ENCODE measurements around the gene PCK1.

Gene PCK1

DNA sequence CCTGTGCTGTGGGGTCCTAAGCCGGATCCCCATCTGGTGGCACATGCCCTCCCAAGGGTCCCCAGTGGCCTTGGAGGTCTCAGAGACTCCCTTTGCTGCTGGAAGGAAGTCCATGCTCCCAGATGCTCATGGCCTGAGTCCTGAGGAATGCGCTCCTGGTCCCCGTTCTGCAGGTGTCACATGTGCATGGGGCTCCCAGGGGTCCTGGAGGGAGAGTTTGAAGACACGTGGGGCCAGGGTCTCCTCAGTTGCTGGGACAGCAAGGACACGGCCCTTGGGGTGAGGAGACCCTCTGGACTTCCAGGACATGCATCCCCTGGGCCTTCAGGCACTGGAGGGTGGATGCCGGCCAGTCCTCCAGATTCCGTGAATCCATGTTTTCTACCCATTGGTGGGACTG, 47.6 kb downstream of the PCK1 start:
- DNase-seq: no peak

DNA sequence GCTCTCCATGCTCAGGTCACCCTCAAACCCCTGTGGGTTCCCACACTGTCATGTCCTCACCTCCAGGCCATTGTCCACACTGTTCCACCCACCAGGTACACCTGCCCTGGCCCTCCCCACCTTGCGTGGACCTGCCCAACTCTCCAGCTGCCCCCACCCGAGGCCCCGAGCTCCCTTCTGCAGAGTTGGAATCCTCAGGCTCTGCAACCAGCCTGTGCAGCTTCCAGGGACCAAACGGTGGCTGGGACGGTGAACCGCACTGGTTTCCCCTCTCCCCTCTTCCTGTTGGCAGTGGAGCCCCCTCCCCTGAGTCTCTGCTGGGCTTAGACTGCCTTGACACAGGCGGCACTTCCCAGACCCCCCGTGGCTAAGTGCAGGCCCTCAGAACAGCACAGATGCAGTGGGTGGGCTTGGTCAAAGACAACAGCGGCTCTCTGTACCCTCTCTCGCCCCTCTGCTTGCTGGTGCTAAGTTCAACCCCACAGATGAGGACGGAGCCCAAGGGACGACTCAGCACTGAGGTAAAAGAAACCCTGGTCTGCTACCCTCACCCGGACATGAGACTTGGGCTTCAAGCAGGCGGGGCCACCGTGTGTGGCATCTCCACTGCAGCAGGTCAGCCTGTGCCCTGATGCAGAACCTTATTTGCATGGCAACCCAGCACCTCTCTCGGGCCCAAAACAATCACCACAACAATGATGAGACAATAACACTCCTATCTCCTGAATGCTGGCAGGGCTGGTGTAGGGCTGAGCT, 48.4 kb downstream of the PCK1 start:
- DNase-seq: no peak

DNA sequence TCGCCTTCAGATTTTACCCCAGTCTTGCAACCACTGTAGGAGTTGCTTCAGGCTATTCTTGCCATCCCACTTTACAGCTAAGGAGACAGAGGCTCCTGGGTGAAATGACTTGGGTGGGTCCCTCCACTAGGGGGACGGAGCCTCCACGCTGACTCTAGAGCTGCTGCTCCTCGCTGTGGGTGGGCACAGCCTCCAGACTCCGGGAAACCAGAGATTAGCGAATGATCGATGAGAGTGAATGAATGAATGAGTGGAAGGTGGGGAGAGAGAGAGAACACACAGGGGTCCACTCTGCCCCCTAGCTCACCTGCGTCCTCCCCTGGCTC, 48.9 kb downstream of the PCK1 start:
- DNase-seq: no peak

DNA sequence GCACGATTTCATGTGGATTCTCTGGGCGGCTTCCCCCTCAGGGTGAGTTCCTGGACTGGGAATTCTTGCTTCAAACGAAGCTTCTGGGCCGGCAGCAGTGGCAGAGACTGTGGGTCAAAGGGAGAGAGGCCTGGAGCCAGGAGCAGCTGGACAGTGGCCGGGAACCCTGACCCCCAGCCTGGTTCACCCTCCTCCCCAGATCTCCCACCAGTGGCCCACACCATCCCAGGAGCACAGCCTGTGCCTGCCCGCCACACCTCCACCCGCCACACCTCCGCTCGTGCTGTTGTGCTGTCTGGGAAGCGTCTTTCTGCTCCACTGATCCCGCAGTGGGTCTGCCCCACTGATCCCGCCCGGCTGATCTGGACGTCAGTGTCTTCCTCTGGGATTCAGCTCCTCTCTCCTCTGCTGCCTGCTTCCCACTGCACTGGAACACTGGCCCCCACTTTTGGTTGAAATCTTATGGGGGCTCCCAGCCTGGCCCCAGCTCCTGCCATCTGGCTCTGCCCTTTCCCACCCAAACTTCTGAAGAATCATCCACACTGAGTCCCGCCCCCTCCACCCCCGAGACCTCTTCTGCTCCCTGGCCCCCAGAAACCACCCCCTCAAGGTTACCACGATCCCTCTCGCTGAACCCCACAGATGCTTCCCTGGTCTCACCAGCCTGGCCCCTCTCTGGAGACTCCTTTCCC, 49.5 kb downstream of the PCK1 start:
- DNase-seq: no peak

- DNase-seq: peak; percentile 15
Measured at GRCh38 chr20:57611586-57612311, 50.8 kb downstream of the PCK1 start.

- DNase-seq: no peak
Measured at GRCh38 chr20:57612436-57612835, 51.5 kb downstream of the PCK1 start.

- no peak for DNase-seq
Measured at GRCh38 chr20:57612916-57613315, 52.0 kb downstream of the PCK1 start.

- no peak for DNase-seq
Measured at GRCh38 chr20:57613481-57613921, 52.6 kb downstream of the PCK1 start.

DNA sequence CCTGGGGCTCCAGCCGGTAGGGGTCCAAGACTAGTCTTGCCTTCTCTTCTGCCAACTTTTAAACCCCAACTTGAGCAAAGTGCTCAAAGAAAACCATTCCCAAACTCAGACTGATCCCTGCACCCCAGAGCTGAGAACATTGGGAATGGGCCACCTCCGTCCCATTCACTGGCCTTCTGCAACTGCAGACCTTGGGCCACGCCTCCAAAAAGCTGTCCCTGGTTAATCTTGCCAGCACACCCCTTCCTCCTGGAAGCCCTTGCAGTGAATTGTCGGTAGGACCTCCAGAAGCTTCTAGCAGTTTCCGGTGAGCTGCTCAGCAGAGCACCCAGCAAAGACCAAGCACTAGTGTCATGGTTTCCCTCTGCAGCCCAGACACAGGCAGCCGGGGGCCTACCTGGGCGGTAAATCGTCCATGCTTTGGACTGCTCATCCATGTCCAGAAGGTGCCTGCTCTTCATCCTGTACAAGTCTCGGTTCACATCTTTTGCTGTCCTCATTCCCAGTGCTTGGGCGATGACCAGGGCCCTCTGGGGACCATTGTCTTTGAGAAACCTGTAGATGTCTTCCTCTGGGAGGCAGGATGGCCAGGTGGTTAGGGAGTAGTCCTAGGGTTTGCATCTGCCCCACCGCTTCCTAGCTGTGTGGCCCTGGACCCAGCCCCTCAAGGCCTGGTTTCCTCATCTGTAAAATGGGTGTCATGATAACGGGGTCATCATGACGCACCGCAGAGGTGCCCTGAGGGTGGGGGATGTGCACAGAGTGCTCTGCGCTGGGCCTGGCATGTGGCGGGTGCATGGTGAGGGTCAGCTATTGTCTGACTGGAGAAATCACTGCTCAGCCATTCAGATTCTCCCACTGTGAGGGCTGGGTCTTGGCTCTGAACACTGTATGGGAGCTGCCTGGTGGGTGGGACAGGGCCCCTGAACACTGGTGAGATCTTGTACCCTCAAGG, 53.9 kb downstream of the PCK1 start:
- DNase-seq: no peak

DNA sequence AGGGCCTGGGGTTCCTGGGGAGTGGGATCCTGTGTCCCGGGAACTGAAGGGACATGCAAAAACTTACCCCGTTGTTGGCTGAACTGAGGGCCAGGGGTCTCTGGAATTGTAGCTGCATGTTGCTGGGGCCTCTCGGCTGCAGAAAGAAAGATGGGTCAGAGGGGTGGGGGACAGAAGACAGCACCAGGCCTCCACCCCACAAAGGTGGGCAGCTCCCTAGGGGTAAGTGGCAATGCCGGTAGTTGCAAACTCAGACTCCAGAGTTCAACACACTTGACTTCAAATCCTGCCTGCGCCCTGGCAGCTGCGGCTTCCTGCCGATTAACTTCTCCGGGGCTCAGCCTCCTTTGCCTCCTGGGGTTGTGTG, 54.5 kb downstream of the PCK1 start:
- DNase-seq: no peak

GRCh38 chr20:57616143-57616951, 55.4 kb downstream of the PCK1 start:
- DNase-seq: no peak

DNA sequence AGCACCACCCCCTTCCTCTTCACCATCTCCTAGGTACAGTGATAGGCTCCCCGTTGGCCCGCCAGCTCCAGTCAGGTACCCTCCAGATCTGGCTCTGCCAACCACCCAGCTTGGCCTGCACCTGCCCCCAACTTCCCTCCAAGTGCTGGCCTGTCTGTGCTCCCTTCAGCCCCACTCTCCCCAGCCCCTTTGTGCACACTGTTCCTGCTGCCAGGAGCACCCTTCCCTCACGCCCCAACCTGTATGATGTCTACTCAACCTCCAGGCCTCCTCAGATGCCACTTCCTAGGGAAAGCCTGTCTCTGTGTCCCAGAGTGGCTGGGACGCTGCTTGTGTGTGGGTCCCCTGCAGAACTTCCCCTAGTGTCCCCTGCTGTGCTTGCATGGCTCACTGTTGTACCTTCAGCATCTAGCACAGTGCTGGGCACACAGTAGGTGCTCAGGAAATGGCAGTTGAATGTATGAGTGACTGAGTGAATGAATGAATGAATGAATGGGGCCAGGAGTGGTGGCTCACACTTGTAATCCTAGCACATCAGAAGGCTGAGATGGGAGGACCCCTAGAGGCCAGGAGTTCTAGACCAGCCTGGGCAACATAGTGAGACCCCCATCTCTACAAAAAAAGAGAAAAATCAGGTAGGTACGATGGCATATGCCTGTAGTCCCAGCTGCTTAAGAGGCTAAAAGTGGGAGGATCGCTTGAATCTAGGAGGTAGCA, 56.3 kb downstream of the PCK1 start:
- DNase-seq: no peak

Data from midbrain (tissue), 1 donor.